ENCODE measurements around the gene USP32.
"Not testable (repeated sequence)": the region's sequence is repeated elsewhere in the genome, so short reads cannot be mapped to it uniquely, and the experiment has no call there.

Gene USP32

GRCh38 chr17:60410001-60410400, 18.1 kb upstream of the USP32 start:
- no peak for DNase-seq (ENCODE audit: low read depth in 1 of 2, low spot score in 1 of 2)

GRCh38 chr17:60406887-60407286, 15.0 kb upstream of the USP32 start:
- DNase-seq (ENCODE audit: low read depth in 1 of 2, low spot score in 1 of 2): no peak

- DNase-seq (ENCODE audit: low read depth in 1 of 2, low spot score in 1 of 2): no peak
Observed at GRCh38 chr17:60403962-60404361, 12.0 kb upstream of the USP32 start.

DNA sequence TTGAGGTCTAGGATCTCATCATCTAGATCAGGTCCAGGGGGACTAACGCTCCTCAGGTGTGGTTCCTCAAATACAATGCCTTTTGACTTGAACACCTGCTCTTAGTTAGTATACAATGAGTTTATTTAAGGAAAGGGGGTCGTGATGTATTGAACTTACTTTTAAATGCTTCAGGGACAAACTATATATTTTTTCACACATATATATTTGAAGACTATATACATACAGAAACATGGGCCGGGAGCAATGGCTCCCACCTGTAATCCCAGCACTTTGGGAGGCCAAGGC, 11.5 kb upstream of the USP32 start:
- no peak for DNase-seq (ENCODE audit: low read depth in 1 of 2, low spot score in 1 of 2)

GRCh38 chr17:60401819-60402218, 9.9 kb upstream of the USP32 start:
- no peak for DNase-seq (ENCODE audit: low read depth in 1 of 2, low spot score in 1 of 2)

DNA sequence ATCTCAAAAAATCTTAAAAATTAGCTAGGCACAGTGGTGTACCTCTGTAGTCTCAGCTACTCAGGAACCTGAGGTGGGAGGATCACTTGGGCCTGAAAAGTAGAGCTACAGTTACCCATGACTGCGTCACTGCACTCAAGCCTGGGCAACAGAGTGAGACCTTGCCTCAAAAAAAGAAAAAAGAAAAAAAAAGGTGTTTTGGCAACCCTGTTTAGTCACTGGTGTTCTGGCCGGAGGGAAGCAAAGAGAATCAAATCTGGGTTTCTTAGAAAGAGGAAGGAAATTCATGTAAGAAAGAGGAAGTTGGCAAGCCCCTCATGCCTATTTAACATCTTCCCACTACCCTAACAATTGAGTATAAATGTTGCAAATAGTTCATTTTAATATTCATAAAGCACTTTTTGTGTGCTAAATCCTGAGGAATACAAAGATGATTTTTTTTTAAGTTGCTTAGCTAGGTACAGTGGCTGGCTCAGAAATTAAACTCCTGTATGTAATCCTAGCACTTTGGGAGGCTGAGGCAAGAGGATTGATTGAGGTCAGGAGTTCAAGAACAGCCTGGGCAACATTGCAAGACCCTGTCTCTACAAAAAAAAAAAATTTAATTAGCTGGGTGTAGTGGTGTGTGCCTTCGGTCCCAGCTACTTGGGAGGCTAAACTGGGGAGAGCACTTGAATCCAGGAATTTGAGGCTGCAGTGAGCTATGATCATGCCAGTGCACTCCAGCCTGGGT, 6.5 kb upstream of the USP32 start:
- DNase-seq (ENCODE audit: low read depth in 1 of 2, low spot score in 1 of 2): no peak

DNA sequence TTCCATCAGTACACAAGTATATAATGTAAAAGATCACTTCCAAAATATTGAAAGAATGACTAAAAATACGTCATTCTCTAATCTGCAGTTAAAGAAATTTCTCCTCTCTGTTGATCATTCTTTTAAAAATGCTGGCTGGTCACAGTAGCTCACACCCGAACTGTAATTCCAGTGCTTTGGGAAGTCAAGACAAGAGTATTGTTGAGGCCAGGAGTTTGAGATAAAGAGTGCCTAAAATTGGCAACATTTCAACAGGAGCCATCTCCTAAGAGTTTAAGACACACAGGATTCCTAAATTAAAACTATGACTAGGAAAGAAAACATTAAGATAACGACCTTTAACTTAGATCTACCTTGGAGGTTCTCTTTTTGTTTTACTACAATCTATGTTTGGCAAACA, 4.5 kb upstream of the USP32 start:
- DNase-seq (ENCODE audit: low read depth in 1 of 2, low spot score in 1 of 2): no peak

DNA sequence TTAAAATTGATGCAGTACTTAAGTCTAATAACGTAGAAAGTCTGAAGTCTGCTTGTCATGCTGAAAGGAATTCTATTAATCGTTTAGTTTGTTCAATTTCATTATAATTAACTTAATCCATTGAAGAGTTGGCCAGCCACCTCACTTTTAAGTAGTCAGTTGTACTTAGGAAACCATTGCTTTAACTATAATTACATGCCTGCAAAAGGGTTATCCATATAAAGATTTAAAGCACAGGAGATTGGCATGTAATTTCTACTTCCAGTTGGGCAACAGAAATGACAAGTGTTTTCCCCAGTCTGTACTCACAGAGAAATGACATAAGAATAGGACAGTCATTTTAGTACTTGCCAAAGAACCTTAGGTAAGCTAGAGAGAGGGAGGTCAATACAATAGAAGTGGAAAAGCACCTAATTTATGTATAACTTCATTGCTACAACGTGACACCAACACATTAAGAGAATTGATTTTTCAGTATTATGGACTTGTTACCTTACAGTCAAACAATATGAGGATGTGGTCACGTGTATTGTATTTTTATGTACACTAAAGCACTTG, 3.7 kb upstream of the USP32 start:
- no peak for DNase-seq (ENCODE audit: low read depth in 1 of 2, low spot score in 1 of 2)

GRCh38 chr17:60393840-60394723, 2.1 kb upstream of the USP32 start:
- DNase-seq (ENCODE audit: low read depth in 1 of 2, low spot score in 1 of 2): no peak

GRCh38 chr17:60392845-60393702, 1.1 kb upstream of the USP32 start:
- peak in 1 of 2 donors; percentile 9 for DNase-seq (ENCODE audit: low read depth in 1 of 2, low spot score in 1 of 2)

- DNase-seq (ENCODE audit: low read depth in 1 of 2, low spot score in 1 of 2): no peak
Observed at GRCh38 chr17:60391471-60392041, 377 bp downstream of the USP32 start.

GRCh38 chr17:60390925-60391470, 935 bp downstream of the USP32 start:
- DNase-seq (ENCODE audit: low read depth in 1 of 2, low spot score in 1 of 2): no peak

GRCh38 chr17:60390186-60390585, 1.7 kb downstream of the USP32 start:
- DNase-seq (ENCODE audit: low read depth in 1 of 2, low spot score in 1 of 2): no peak

DNA sequence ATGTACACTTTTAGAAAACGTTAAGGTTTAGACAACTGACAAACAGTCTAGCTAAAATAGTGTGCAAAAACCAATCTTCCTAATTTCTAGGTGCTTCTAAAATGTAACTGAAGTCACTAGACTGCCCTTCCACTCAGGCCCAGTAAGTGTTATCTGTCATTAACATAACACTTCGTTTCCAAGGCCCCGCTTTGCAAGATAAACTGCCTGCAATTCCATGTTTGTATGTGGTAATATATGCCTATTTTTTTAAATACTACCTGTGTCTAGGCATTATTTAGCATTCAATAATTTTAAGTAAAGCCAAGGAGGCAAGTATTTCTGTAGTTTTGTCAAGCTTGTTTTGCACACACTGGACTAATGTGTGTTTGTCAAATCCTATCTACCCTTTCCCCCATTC, 3.2 kb downstream of the USP32 start:
- no peak for DNase-seq (ENCODE audit: low read depth in 1 of 2, low spot score in 1 of 2)

DNA sequence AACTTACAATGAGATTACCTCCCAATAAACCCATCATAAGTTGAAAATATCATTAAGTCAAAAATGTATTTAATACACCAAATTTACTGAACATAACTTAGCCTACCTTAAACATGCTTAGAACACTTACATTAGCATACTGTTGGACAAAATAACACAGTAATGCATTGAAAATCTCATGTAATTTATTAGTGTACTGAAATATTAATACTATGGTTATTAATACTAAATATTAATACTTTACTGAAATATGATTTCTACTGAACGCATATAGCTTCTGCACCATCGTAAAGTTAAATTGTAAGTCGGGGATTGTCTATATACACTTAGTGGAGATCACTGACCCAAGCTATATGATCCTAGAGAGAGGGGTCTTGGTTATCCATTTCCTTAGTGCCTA, 4.3 kb downstream of the USP32 start:
- no peak for DNase-seq (ENCODE audit: low read depth in 1 of 2, low spot score in 1 of 2)

DNA sequence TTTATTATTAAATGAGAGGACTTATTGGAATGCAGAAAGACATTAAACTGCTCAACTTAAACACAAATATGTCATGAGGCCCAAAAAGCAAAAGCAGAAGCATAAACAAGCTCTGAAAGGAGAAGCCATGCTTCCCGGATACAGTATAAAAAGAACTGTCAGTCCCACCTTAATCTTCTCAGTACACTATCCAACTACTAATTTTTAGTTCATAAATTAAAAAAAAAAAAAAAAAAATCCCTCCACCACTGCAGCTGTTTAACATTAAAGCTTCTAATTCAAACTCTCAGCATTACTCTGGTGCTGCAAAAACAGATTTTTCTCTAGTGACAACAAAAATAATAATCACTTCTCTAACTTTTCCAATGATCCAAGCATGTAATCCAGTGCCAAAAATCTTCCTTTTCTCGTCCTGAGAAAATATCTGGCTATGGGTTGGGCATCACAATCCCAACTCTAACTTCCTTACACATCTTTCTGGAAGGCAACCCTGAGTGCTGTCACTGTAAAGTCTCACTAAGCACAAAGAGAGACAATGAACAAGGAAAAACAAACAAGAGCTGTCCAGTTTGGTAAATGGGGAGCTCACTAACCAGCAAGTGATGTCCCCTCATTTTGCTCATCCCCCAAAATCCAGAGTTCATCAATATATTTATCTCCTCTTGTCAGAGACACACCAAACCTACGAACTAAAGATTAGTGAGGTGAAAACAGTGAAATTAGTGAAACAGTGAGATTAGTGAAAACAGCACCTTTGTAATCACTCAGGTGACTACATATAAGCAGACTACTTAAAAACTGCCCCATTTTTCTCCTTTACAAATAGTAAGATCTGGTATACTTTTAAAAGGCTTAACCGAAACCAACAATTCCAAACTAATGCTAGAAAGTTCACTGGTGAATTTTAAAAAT, 5.5 kb downstream of the USP32 start:
- DNase-seq (ENCODE audit: low read depth in 1 of 2, low spot score in 1 of 2): no peak

- DNase-seq (ENCODE audit: low read depth in 1 of 2, low spot score in 1 of 2): not testable (repeated sequence)
Observed at GRCh38 chr17:60384921-60385320, 7.0 kb downstream of the USP32 start.

DNA sequence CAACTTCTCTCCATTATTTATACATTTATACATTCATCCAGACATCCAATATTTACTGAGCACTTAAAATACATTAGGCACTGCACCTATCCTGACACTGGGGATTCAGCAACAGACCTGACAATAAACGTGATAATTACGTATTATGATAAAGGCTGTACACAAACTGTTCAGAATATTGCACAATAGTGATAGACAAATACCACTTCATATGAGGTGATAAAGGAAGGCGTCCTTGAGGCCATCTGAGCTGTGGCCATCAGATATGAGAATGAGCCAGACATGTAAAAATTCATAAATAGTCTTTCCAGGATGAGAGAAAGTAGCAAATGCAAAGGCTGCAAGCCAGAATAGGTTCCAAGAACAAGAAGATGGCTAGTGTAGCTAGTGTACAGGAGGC, 8.6 kb downstream of the USP32 start:
- DNase-seq (ENCODE audit: low read depth in 1 of 2, low spot score in 1 of 2): no peak

DNA sequence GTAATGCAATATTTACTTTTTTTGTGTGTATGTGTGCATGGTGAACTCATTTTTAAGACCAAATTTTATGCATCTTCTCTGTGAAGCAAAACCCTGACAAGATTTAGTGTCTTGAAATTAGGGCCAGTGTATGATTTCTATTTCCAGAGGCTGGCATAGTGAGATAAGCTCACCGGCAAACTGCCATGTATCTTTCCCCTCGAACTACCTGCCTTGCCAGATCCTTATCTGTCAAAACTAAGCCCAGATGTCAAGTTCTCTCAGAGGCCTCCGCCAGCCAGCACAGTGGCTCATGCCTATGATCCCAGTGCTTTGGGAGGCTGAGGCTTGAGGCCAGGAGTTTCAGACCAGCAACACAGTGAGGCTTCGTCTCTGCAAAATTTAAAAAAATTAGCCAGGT, 10.0 kb downstream of the USP32 start:
- DNase-seq (ENCODE audit: low read depth in 1 of 2, low spot score in 1 of 2): no peak

GRCh38 chr17:60379461-60379860, 12.5 kb downstream of the USP32 start:
- not testable (repeated sequence) for DNase-seq (ENCODE audit: low read depth in 1 of 2, low spot score in 1 of 2)
